SK-N-SH (cell line): ENCODE data around the gene SBNO1. TPM values are rescaled to one million over a fixed set of nuclear protein-coding genes. Genes with fewer than 3 reads are reported as not detected.

Source experiments
- CTCF ChIA-PET: fragments of 300-600, 350-600 bp; formaldehyde crosslinking; extraction: SDS; loops from one replicate; lab custom pipeline; 2021; lab: Yijun Ruan, JAX
- POLR2A ChIA-PET: fragments of 350-600 bp; sonication (Branson Sonifier 250); formaldehyde crosslinking; extraction: SDS; loops from one replicate; lab custom pipeline; 2020; ENCODE audit warnings: antibody characterized with exemption, inconsistent platforms; lab: Yijun Ruan, JAX
- DNase-seq: peaks from one replicate; pipeline ENCODE4 v3.0.0; 2012
- H2AFZ ChIP-seq: fragments of 200-600 bp; sonication (generic); 2 replicates; pipeline ENCODE4 v1.8.1; 2016; ENCODE audit warnings: antibody characterized with exemption, mild to moderate bottlenecking, low read depth
- H3F3A ChIP-seq: fragments of 200-600 bp; sonication (generic); replicated peaks from 2 replicates; pipeline ENCODE3; 2016; ENCODE audit warnings: antibody characterized with exemption, mild to moderate bottlenecking; ENCODE audit not compliant: insufficient read depth
- H3K27ac ChIP-seq, 2 experiments: fragments of 200-500 bp in 1 of 2; fragments of 200-600 bp in 1 of 2; sonication (Bioruptor generic) in 1 of 2; sonication (generic), shearing (Covaris generic) in 1 of 2; 2 replicates each; pipeline versions ENCODE4 v1.5.1 to v1.6.1; 2014 to 2016; ENCODE audit warnings: low read depth in 2 of 2, inconsistent platforms in 1 of 2, low read length in 1 of 2, mild to moderate bottlenecking in 1 of 2, mixed read lengths in 1 of 2
- H3K27me3 ChIP-seq: fragments of 200-600 bp; sonication (generic), shearing (Covaris generic); 2 replicates; pipeline ENCODE4 v1.6.1; 2016; ENCODE audit warnings: mixed run types; ENCODE audit not compliant: insufficient read depth
- H3K36me3 ChIP-seq, 2 experiments: fragments of 200-500 bp in 1 of 2; fragments of 200-600 bp in 1 of 2; sonication (Bioruptor generic) in 1 of 2; sonication (generic) in 1 of 2; replicated peaks in 1 of 2; 2 replicates each; pipeline versions ENCODE3 to v1.5.1; 2014 to 2016; ENCODE audit warnings: low read length in 1 of 2, mild to moderate bottlenecking in 1 of 2; ENCODE audit not compliant: insufficient read depth in 2 of 2, control insufficient read depth in 1 of 2
- H3K4me1 ChIP-seq, 2 experiments: fragments of 200-500 bp in 1 of 2; fragments of 200-600 bp in 1 of 2; sonication (Bioruptor generic) in 1 of 2; sonication (generic), shearing (Covaris generic) in 1 of 2; 2 replicates each; pipeline versions ENCODE4 v1.5.1 to v1.6.1; 2014 to 2016; ENCODE audit warnings: low read depth in 1 of 2, low read length in 1 of 2, mixed run types in 1 of 2; ENCODE audit not compliant: insufficient read depth in 2 of 2, control insufficient read depth in 1 of 2
- H3K4me2 ChIP-seq: fragments of 200-600 bp; sonication (generic), shearing (Covaris generic); 2 replicates; pipeline ENCODE4 v1.6.1; 2017; ENCODE audit warnings: mixed run types
- H3K4me3 ChIP-seq, 2 experiments: fragments of 200-500 bp in 1 of 2; fragments of 200-600 bp in 1 of 2; sonication (Bioruptor generic) in 1 of 2; sonication (generic), shearing (Covaris generic) in 1 of 2; 2 replicates each; pipeline versions ENCODE4 v1.5.1 to v1.8.1; 2014 to 2016; ENCODE audit warnings: low read depth in 2 of 2, inconsistent platforms in 1 of 2, low read length in 1 of 2, mild to moderate bottlenecking in 1 of 2, mixed read lengths in 1 of 2, moderate library complexity in 1 of 2
- H3K79me2 ChIP-seq: fragments of 200-600 bp; sonication (generic); 2 replicates; pipeline ENCODE4 v1.8.1; 2017; ENCODE audit warnings: mild to moderate bottlenecking; ENCODE audit not compliant: insufficient read depth
- H3K9ac ChIP-seq: fragments of 200-600 bp; sonication (generic); 2 replicates; pipeline ENCODE4 v1.6.1; 2017; ENCODE audit warnings: mixed run types
- H3K9me2 ChIP-seq: fragments of 200-600 bp; sonication (generic); 2 replicates; pipeline ENCODE4 v1.6.1; 2017; ENCODE audit warnings: mixed run types
- H3K9me3 ChIP-seq: fragments of 200-600 bp; sonication (generic); 2 replicates; pipeline ENCODE4 v1.6.1; 2017; ENCODE audit warnings: mixed run types, mild to moderate bottlenecking, moderate library complexity
- H4K20me1 ChIP-seq: fragments of 200-600 bp; sonication (generic); 2 replicates; pipeline ENCODE4 v1.6.1; 2017; ENCODE audit warnings: mild to moderate bottlenecking, mixed run types; ENCODE audit not compliant: insufficient read depth
- EZH2phosphoT487 ChIP-seq: fragments of 200-600 bp; sonication (generic); IDR thresholded peaks from 2 replicates; pipeline ENCODE4 v1.6.1; 2017; ENCODE audit warnings: low read depth, mixed run types, mild to moderate bottlenecking, antibody characterized with exemption, moderate library complexity, borderline replicate concordance
- FOXM1 ChIP-seq: IDR thresholded peaks from 2 replicates; pipeline ENCODE4 v1.4.0; 2012; ENCODE audit warnings: low read depth, mild to moderate bottlenecking
- MEF2A ChIP-seq: IDR thresholded peaks from 2 replicates; pipeline ENCODE4 v1.4.0; 2012; ENCODE audit warnings: low read depth, borderline replicate concordance
- MXI1 ChIP-seq: IDR thresholded peaks from 2 replicates; pipeline ENCODE4 v1.6.1; 2012; ENCODE audit warnings: mild to moderate bottlenecking, low read depth, low read length, improper control_type of control experiment
- POLR2AphosphoS5 ChIP-seq: IDR thresholded peaks from 2 replicates; pipeline ENCODE4 v1.6.1; 2012; ENCODE audit warnings: low read depth, low read length
- REST ChIP-seq: IDR thresholded peaks from 2 replicates; pipeline ENCODE4 v1.6.1; 2012; ENCODE audit warnings: mild to moderate bottlenecking, low read depth, low read length, moderate library complexity
- TAF1 ChIP-seq: IDR thresholded peaks from 2 replicates; pipeline ENCODE4 v1.6.1; 2012; ENCODE audit warnings: low read depth, mild to moderate bottlenecking, low read length, moderate library complexity, borderline replicate concordance
- TCF12 ChIP-seq: IDR thresholded peaks from 2 replicates; pipeline ENCODE4 v1.4.0; 2012
- USF1 ChIP-seq: IDR thresholded peaks from 2 replicates; pipeline ENCODE4 v1.4.0; 2012; ENCODE audit warnings: low read depth, borderline replicate concordance
- USF2 ChIP-seq: fragments of 150-350 bp; IDR thresholded peaks from 2 replicates; pipeline ENCODE4 v1.6.1; 2017; ENCODE audit warnings: antibody characterized with exemption, low read length, low read depth, borderline replicate concordance
- ZBTB33 ChIP-seq: IDR thresholded peaks from 2 replicates; pipeline ENCODE4 v1.4.0; 2012; ENCODE audit warnings: low read depth, borderline replicate concordance
- WGBS: methylation state at CpG from one replicate; pipeline ENCODE4 v1.1.6; 2017; ENCODE audit warnings: low lambda C conversion rate; 5-methylcytosine and 5-hydroxymethylcytosine counted together
- polyA plus RNA-seq, 3 experiments: library from polyadenylated mRNA; depleted of rRNA; stranded (reverse); fragments of >200 nt; gene quantifications; 2 replicates each; pipeline ENCODE4 v1.2.3, GENCODE V29; 2012
- TF ChIP-seq, protein P1 (sequence below): IDR thresholded peaks from 2 replicates; pipeline ENCODE4 v1.4.0; 2012; ENCODE audit warnings: low read depth

The SBNO1 gene
- polyA plus RNA-seq, 1 of the 3 experiments (the other 2 are of a cell fraction), result 4.5 TPM

DNA sequence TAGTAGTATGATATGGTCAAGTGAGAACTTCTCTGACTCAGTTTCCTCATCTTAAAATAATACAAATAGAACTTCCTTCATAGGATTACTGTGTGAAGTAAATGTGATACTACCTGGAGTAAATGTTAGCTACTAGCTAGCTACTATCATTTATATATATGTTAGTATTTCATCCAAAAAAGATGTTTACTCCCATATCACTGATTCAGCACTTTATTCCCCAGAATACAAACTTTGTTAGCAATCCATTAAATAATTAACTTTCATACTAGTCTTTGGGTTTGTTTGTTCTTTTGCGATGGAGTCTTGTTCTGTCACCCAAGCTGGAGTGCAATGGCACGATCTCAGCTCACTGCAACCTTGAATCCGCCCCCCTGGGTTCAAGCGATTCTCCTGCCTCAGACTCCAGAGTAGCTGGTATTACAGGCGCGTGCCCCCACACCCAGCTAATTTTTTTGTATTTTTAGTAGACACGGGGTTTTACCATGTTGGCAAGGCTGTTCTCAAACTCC lies 8.4 kb downstream of the SBNO1 start (continued):
- TF ChIP-seq EZH2phosphoT487 (no peak), POLR2AphosphoS5 (no peak), TAF1 (no peak), REST (no peak)

- peaks cover 100% of the 10 kb centered on the region for H3K79me2 ChIP-seq
- no peaks in the 10 kb centered on the region for H3K4me1 ChIP-seq
- no peaks in the 10 kb centered on the region for H3K9me3 ChIP-seq
- no peak overlapping the region for H3K9ac ChIP-seq
- DNase-seq, result no peak
- no peaks in the 10 kb centered on the region for H3K9me2 ChIP-seq
- POLR2A ChIA-PET, result no interaction called here
- no peak overlapping the region for H3K4me3 ChIP-seq
- no peak overlapping the region for H3K4me2 ChIP-seq
- peaks cover 0 to 5% of the 10 kb centered on the region in 2 experiments for H3K36me3 ChIP-seq
- H3K27me3 ChIP-seq, result no peaks in the 10 kb centered on the region
- H3K27ac ChIP-seq, result no peak overlapping the region
- CTCF ChIA-PET, result interaction anchor here (1.0 kb wide), 1 partner anchor 61 kb away, joined by 3 read pairs; no protein-coding TSS in a partner anchor
- no peaks in the 10 kb centered on the region for H3F3A ChIP-seq
- peaks cover 87% of the 10 kb centered on the region for H4K20me1 ChIP-seq
- TF ChIP-seq USF1, result no peak
- no peak for TF ChIP-seq MEF2A
- TF ChIP-seq, protein P1, sequence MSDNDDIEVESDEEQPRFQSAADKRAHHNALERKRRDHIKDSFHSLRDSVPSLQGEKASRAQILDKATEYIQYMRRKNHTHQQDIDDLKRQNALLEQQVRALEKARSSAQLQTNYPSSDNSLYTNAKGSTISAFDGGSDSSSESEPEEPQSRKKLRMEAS, result no peak
- TF ChIP-seq TCF12, result no peak
- TF ChIP-seq ZBTB33, result no peak
- TF ChIP-seq MXI1, result no peak
- no peak for TF ChIP-seq USF2
- no peak for TF ChIP-seq FOXM1
- no peak overlapping the region for H2AFZ ChIP-seq
- WGBS, result 100% methylated on average over 2 of the region's 2 CpGs
Observed at GRCh38 chr12:123354600-123354999, 10.0 kb downstream of the SBNO1 start.
